GM18951 (cell line): ENCODE results near the gene C1QL2.

Experiments used
- POLR2A ChIP-seq: IDR thresholded peaks from 4 replicates; pipeline ENCODE4 v1.6.1; 2011; ENCODE audit warnings: mild to moderate bottlenecking; ENCODE audit not compliant: insufficient read length, insufficient read depth; ENCODE audit errors: extremely low read depth
- in situ Hi-C: fragments of 300-500 bp; cut with MboI; formaldehyde crosslinking; loops from one replicate; pipeline ENCODE4 v1.12.0; 2022; ENCODE audit warnings: low sequenced_read_pairs, mixed read lengths, inconsistent platforms; ENCODE audit not compliant: unreplicated experiment

Gene C1QL2

DNA sequence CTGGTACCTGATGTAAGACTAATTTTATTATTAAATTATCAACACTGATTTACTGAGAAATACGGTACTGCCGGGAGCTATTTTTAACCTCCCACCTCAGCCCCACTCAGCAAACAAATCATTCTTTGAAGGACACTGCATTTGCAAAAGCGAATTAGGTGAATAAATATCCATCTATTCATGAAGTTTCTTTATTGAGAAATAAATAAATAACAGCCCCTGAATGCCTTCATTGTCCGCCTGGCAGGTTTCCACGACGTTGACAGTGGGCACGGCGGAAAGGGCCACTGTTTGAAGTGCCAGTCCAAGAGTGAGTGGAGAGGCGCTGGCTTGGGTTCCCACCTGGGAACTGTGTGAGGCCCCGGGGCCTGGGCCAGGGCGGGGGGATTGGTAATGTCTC is 15.7 kb downstream of the C1QL2 start:
- TF ChIP-seq POLR2A, result no peak
- in situ Hi-C loops, result no loop called here

DNA sequence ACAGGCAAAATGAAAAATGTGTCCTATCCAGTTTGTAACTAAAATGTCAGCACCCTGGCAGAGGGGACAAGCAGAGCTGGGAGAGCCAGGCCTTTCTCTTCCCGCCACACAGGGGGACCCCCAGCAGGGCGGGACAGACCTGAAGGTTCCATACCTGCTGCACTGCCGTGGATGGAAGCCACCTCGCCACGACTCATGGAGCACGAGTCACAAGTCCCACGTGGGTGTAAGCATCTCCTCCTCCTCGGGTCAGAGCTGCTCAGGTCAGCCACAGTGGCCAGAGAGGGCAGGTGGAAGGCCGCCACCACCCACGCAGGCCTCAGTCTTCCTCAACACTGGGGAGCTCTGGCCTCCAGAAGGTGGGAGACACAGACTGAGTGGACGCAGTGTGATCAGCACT is 21.0 kb downstream of the C1QL2 start:
- in situ Hi-C loops, result no loop called here
- TF ChIP-seq POLR2A, result no peak

DNA sequence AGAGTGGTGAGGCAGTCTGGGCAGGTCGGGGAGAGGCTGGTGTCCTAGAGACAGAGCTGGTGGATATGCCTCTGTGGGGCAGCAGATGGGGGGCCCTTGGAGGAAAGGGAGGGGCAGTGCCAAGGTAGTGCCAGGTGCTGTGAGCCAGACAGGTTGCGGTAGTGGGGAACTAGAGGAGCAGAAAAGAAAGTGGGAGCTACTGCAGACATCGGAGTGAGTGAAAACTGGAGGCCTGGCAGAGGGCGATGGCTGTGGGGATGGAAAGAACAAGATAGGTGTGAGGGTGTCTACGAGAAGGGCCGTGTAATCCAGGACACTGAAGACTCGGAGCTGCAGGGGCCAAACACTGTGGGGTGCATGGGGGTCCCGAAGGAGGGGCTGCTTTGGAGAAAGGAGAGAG is 21.7 kb downstream of the C1QL2 start:
- in situ Hi-C loops, result no loop called here

DNA sequence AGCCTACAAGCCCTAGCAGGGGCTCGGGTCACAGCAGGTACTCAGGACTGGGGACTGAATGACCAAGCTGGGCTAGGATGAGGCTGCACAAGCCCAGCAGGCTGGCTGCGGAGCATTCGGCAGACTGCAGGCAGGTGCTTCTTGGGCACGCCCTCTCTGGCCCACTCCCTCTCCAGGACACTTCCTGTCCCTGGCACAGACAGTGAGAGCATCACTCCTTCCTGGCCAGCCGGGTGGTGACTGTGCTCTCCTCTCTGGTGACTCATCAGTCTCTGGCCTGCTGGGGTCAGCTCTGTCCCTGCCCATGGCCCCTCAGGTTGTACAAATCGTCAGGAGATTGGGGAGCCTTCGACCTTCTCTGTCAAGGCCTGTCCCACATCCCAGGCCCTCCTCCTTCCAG is 22.5 kb downstream of the C1QL2 start:
- no peak for TF ChIP-seq POLR2A
- in situ Hi-C loops, result no loop called here

More for the DNA sequence above, 21.7 kb downstream of the C1QL2 start:
- no peak for TF ChIP-seq POLR2A

DNA sequence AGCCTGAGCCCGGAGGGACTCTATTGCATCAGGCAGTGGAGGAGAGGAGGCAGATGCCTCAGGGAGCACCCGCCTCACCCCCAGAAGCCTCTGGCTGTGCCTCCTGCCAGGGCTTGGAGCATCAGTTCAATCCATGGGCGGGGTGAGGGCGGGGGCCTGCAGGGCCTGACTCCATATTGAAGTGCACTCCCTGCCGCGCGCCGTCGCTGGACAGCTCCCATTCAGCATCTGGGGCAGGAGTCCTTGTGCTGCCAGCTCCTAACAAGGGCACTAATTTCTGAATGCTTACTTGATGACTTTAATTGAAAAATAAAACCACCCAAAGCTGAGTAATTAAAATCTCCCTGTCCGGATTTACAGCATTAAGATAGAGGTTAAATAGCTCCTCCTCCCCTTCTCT is 23.8 kb downstream of the C1QL2 start:
- TF ChIP-seq POLR2A, result no peak
- in situ Hi-C loops, result no loop called here

DNA sequence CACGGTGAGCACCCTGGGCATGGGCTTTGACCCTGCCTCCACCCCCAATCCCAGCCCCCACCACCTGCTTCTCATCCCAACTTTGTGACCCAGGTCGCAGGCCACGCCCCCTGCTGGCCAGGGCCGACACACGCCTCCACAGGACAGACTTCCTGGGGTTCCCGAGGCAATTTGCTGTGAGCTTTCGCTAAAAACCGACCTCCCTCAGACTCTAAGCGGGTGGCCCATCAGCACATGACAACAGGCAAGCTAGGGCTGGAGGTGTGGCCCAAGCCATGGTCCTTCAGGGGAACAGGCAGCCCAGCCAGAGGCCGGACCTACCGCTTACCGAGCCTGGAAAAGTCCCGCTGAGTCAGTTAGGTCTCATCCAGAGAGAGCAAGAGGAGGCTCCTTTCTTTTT is 31.9 kb downstream of the C1QL2 start:
- TF ChIP-seq POLR2A, result no peak
- in situ Hi-C loops, result no loop called here

DNA sequence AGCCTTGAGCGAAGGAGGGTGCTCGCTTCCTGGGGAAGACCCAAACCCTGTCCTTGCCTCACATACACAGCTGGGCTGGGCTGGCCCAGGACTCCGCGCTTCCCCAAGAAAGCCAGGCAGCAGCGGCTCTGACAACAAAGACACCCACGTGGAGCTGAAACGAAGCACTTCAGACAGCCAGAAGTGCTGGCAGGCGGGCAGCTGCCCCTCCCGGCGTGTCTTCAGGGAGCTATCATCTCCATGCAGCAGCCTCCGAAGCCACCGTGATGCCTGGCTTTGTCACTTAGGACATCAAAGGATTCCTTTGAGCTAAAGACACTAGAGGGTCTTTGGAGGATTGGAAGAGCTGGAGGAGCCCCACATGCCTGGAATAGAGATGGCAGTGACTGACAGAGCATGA is 35.2 kb downstream of the C1QL2 start:
- in situ Hi-C loops, result no loop called here
- no peak for TF ChIP-seq POLR2A

DNA sequence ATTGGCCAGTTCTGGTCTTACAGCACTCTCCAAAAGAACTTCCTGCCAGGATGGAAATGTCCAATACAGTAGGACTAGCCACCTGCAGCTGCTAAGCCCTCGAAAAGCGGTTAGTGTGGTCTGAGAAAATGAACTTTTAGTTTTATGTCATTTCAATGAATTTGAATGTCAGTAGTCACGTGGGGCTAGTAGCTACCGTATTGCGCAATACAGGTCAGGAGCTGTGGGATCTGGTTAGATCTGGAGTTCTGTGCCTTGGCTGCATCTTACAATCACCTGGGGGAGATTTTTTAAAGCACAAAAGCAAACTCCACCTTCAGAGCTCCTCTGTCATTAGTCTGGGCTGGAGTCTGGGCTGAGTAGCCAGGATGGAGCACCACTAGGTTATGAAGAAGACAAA is 35.9 kb downstream of the C1QL2 start:
- no peak for TF ChIP-seq POLR2A
- in situ Hi-C loops, result no loop called here

DNA sequence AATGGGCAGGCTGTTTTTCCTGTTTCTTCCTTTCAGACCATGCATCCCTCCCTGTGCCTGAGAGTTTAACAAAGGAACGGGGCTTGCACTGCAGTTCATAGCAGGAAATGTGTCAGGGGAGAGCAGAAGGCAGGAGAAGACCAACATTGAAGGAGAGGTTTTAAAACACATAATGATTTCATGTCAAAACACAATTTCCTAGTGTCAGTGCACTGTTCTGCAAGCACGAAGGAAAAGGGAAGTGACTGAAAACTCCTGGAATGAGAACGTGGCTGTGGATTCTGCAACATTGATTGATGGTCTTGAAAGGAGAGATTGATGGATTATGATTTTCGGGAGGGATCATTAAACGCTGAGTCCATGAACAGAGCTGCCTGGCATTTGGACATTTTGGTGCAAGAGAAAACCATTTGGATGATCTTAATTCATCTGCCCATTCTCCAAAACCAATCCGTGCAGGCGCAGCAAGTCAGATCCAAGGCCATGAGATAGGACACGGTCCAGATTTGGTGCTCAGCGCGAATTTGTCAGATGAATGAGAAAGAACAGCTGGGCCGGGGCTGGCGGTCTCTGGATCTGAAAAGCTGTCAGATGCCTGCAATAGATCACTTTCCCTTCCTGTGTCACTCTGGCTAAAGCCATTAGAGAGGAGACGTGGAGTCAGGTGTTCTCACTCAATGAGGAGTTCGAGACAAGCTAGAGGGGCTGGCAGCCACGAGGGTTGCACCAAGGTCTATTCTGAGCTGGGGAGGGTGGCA is 38.4 kb downstream of the C1QL2 start:
- no peak for TF ChIP-seq POLR2A
- in situ Hi-C loops, result no loop called here

DNA sequence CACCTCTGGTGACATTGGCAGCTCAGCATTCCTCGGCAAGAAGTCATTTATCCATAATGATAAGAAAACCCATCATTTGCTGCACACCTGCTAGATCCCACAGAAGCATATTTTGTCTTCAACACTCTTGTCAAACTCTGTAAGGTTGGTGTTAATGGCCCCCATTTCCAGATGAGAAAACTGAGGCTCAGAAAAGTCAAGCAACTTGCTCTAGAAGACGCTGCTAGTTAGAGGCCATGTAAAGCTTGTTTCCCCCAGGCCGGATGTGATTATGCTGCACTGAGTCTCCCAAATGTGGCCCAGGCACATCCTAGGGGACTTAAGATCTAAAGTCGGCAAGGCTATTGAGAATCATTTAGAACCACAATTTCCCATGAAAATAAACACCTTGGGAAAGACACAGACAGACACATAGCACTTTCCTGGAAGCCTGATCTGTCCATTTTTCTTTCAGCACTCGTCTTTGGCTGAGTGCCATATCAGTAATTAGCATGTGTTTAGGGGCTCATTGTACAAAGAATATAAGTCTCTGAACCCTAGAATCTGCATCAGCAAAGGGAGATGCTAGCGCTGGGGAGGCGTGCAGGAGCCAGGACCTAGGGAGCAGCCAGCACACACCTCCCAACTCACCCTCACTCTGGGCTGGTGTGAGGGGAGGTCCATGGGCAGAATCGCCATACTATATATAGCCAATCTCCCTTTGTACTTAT is 39.3 kb downstream of the C1QL2 start:
- no peak for TF ChIP-seq POLR2A
- in situ Hi-C loops, result no loop called here

DNA sequence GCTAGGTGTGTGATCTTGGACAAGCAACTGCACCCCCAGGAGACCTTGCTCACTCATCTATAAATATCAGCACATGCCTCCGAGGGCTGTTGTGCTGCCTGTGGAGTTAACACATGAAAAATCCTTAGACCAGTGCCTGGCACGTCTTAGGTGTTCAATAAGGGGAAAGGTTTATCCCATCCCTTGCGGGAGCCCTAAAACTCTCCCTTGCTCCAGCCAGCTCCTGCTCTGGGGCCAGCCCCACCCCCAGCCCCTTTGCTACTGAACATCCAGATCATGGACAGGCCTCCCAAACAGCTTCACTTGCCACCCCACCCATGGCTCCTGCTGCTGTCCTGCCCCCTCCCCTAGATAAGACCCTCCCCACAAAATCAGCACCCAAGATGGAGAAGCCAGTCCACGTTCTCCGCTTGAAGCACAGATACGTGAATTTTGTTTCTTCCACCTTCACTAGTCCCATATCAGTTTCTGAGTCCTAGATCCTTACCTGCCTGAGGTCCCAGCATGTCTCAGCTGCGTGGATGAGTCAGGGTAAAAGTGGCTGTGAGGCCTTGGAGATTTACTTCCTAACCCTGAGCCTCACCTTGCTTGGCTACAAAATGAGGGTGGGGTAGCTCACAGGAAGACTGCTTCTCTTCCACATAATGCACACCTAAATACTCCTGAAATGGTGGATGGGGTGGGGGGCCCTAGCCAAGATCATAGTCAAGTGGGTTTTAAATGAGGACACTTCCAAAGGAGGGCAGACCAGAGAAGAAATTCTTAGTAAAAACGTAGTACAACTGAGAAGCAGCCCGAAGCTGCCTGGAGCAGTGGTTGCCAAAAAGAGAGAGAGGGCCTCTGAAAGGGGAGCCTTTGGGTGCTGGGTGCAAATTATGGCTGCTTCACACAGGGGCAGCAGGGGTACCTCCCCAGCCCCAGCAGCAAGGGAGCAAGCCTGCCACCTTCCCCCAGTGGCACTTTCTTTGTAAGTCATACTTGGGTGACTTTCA is 40.4 kb downstream of the C1QL2 start:
- TF ChIP-seq POLR2A, result no peak
- in situ Hi-C loops, result no loop called here

DNA sequence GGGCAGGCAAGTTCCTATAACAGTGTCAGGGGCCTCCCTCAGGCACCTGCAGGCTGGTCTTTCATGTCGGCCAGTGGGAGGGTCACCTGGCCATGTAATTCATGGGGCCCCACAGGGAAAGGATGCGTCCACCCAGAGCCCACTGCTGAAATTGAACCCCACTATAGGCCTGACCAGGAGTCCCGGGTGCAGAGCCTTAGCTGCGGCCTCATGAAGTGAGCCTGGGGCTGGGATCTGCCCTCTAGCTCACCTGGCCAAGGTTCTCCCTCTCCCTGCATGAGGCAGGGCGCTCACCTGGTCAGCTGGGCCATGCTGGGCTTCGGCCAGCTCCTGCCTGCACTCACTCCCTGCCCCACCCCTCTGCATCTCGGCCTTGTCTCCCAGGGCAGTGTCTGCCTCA is 41.1 kb downstream of the C1QL2 start:
- TF ChIP-seq POLR2A, result no peak
- in situ Hi-C loops, result no loop called here
